Small intestine (tissue), 7 donors: ENCODE data around the gene SPOCK1. TPM values are rescaled to one million over a fixed set of nuclear protein-coding genes. Genes with fewer than 3 reads are reported as not detected.

Source experiments
- DNase-seq, 2 donors: peaks; one replicate each; pipeline versions ENCODE4 v3.0.0 to v3.0.0-alpha.2; 2013
- FAIRE-seq: peaks from 2 replicates; lab custom pipeline; 2012; peaks lifted over from hg19 to GRCh38; lab: Jason Lieb, UNC
- H3K27ac ChIP-seq, 3 donors: one replicate each; pipeline ENCODE4 v1.5.1; 2013; ENCODE audit warnings: low read length in 2 of 3, mild to moderate bottlenecking in 2 of 3, control low read depth in 1 of 3, inconsistent platforms in 1 of 3, low read depth in 1 of 3, moderate library complexity in 1 of 3
- H3K27me3 ChIP-seq, 3 donors: one replicate each; pipeline ENCODE4 v1.6.1; 2013; ENCODE audit warnings: low read length in 3 of 3, inconsistent platforms in 1 of 3; ENCODE audit not compliant: control insufficient read depth in 3 of 3, insufficient read depth in 3 of 3
- H3K36me3 ChIP-seq, 3 donors: one replicate each; pipeline ENCODE4 v1.6.1; 2013; ENCODE audit warnings: low read length in 3 of 3, inconsistent platforms in 1 of 3, low read depth in 1 of 3, mild to moderate bottlenecking in 1 of 3, moderate library complexity in 1 of 3; ENCODE audit not compliant: control insufficient read depth in 3 of 3, insufficient read depth in 2 of 3
- H3K4me1 ChIP-seq, 3 donors: one replicate each; pipeline ENCODE4 v1.6.1; 2013; ENCODE audit warnings: low read length in 2 of 3, inconsistent platforms in 1 of 3, low read depth in 1 of 3, mild to moderate bottlenecking in 1 of 3, moderate library complexity in 1 of 3; ENCODE audit not compliant: control insufficient read depth in 3 of 3, insufficient read depth in 2 of 3
- H3K4me3 ChIP-seq, 3 donors: one replicate each; pipeline ENCODE4 v1.5.1; 2013; ENCODE audit warnings: low read length in 3 of 3, control low read depth in 1 of 3, inconsistent platforms in 1 of 3, low read depth in 1 of 3, mild to moderate bottlenecking in 1 of 3, moderate library complexity in 1 of 3
- H3K9me3 ChIP-seq, 2 donors: one replicate each; pipeline ENCODE4 v1.6.1; 2013; ENCODE audit warnings: low read depth in 1 of 2, low read length in 1 of 2; ENCODE audit not compliant: control insufficient read depth in 2 of 2, insufficient read depth in 1 of 2
- WGBS, 3 donors: extraction: QIAGEN DNeasy Blood & Tissue Kit; methylation state at CpG; one replicate each; pipeline ENCODE4 v1.1.7; 2013; 5-methylcytosine and 5-hydroxymethylcytosine counted together
- polyA plus RNA-seq, 4 donors: library from polyadenylated mRNA; stranded (reverse) in 3 of 4; unstranded in 1 of 4; fragments of 200-250 nt in 3 of 4; fragments of 120-200 nt in 1 of 4; gene quantifications; one replicate each; pipeline versions ENCODE4 v1.2.1 to v1.2.3, GENCODE V29; 2013
- donor health status: healthy with polysubstance abuse.
- donor health status: control.
- donor health status: control.
- donor health status: Bipolar disorder and iron deficiency.
- donor health status: healthy.

The SPOCK1 gene
- polyA plus RNA-seq, 4 donors, result 0.22 to 1.1 (median 0.54) TPM

DNA sequence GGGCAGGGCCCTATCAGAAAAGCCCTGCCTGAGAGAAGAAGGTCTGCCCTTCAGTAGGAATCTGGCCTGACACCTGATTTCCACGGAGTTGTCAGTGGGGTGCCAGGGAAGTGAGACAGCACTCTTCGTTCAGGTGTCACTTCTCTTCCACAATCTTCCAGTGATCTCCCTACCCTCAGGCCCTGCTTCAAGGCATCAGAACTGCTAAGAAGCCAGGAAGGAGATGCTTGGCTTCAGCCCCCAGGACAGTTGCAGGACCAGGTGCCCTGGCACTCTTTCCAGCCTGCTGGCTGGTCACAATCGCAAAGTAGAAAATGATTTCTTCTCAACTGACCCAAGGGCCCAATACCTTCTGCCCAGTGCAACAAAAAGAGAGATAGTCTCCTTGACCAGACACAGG lies 50.3 kb downstream of the SPOCK1 start:
- DNase-seq, result no peak
- Histone ChIP-seq H3K36me3 (no peaks in the 10 kb centered on the region), H3K4me3 (no peak overlapping the region), H3K27me3 (no peaks in the 10 kb centered on the region), H3K27ac (no peak overlapping the region), H3K9me3 (no peaks in the 10 kb centered on the region), H3K4me1 (no peaks in the 10 kb centered on the region)
- FAIRE-seq, result no peak
- WGBS, 3 donors, result 47 to 49% (median 47%) methylated on average over 3 of the region's 3 CpGs

- FAIRE-seq (no peak), DNase-seq (no peak)
- Histone ChIP-seq H3K4me1 (no peaks in the 10 kb centered on the region), H3K27me3 (no peaks in the 10 kb centered on the region), H3K36me3 (no peaks in the 10 kb centered on the region), H3K9me3 (no peaks in the 10 kb centered on the region), H3K27ac (no peak overlapping the region), H3K4me3 (no peak overlapping the region)
- WGBS, 3 donors, result 63 to 71% (median 66%) methylated on average over 4 of the region's 4 CpGs
Observed at GRCh38 chr5:137446615-137447014, 52.5 kb downstream of the SPOCK1 start.

DNA sequence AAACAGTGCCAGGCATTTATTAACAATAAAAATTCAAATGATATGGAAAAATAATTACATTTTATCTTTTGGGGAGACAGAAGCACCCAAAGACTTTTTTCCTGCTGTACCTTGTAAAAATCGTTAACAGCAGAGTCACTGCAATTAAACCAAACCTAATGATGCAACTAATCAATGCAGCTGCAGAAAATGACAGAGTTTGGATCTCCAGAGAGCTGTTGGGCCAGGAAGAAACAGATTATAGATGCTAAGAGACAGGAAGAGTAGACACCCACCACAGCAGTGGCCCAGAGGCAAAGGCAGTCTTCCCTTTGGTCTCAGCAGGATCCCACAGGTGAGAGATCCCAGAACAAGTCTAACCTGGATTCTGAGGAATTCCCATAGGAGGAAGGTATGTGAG lies 53.0 kb downstream of the SPOCK1 start:
- FAIRE-seq, result no peak
- no peaks in the 10 kb centered on the region for H3K27me3 ChIP-seq

DNA sequence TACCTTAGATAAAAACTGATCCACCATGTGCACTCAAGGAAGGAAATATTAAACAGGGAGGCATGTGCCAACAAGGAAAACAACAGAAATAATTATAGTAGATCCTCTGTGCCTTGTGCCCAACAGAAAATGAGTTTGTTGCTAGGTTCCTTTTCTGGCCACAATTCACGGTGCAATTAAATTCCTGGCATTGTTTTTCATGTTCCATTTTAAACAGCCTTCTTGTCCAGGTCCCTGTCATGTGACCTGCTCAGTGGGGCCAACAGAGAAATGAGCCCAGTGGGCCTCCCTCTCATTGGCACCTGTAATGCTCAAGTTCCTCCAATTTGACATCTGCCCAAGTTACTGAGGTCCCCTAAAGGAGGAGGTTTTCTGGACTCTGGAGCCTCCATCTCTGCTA lies 56.5 kb downstream of the SPOCK1 start:
- Histone ChIP-seq H3K27me3 (no peaks in the 10 kb centered on the region), H3K36me3 (no peaks in the 10 kb centered on the region), H3K9me3 (no peaks in the 10 kb centered on the region), H3K4me3 (no peak overlapping the region), H3K4me1 (no peaks in the 10 kb centered on the region), H3K27ac (no peak overlapping the region)
- no peak for FAIRE-seq
- WGBS, 3 donors, result 42 to 67% (median 52%) methylated on average over 1 of the region's 1 CpG
- no peak for DNase-seq

More for the DNA sequence above, 53.0 kb downstream of the SPOCK1 start:
- Histone ChIP-seq H3K4me3 (no peak overlapping the region), H3K27ac (no peak overlapping the region), H3K9me3 (no peaks in the 10 kb centered on the region), H3K4me1 (no peaks in the 10 kb centered on the region), H3K36me3 (no peaks in the 10 kb centered on the region)
- 47 to 55% (median 54%) methylated on average over 1 of the region's 1 CpG for WGBS, 3 donors
- DNase-seq, result no peak

GRCh38 chr5:137441476-137441875 lies 57.6 kb downstream of the SPOCK1 start:
- no peak for DNase-seq
- no peak overlapping the region for H3K27ac ChIP-seq
- WGBS, 3 donors, result 81 to 97% (median 86%) methylated on average over 2 of the region's 2 CpGs
- no peaks in the 10 kb centered on the region for H3K36me3 ChIP-seq
- no peaks in the 10 kb centered on the region for H3K4me1 ChIP-seq
- H3K27me3 ChIP-seq, result no peaks in the 10 kb centered on the region
- FAIRE-seq, result no peak
- H3K9me3 ChIP-seq, result no peaks in the 10 kb centered on the region
- H3K4me3 ChIP-seq, result no peak overlapping the region

- Histone ChIP-seq H3K36me3 (no peaks in the 10 kb centered on the region), H3K27me3 (no peaks in the 10 kb centered on the region), H3K4me1 (no peaks in the 10 kb centered on the region), H3K27ac (no peak overlapping the region), H3K9me3 (no peaks in the 10 kb centered on the region), H3K4me3 (no peak overlapping the region)
- no peak for DNase-seq
- WGBS, 3 donors, result 56 to 64% (median 61%) methylated on average over 3 of the region's 3 CpGs
- FAIRE-seq, result no peak
Observed at GRCh38 chr5:137440795-137441194, 58.3 kb downstream of the SPOCK1 start.

DNA sequence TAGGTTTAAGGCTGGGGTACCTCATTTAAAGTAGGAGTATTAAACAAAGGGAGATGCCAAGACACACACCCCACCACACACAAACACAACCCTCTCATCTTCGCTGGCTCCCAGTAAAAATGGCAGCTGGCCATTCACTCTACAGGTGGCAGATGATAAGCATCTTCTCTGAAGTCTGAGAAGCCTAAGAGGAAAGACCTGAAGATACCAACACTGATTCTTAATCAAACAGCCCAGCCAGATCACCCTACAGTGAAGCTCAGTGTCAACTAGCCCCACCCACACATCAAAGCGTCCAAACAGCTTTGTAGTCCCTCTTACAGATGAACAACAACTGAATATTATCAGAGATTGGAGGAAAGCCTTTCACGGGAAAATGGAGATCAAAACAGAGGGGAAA lies 59.5 kb downstream of the SPOCK1 start:
- H3K36me3 ChIP-seq, result no peaks in the 10 kb centered on the region
- FAIRE-seq (no peak), DNase-seq (no peak)
- H3K4me1 ChIP-seq, result no peaks in the 10 kb centered on the region
- H3K9me3 ChIP-seq, result no peaks in the 10 kb centered on the region
- 28 to 42% (median 38%) methylated on average over 3 of the region's 3 CpGs for WGBS, 3 donors
- H3K4me3 ChIP-seq, result no peak overlapping the region
- no peaks in the 10 kb centered on the region for H3K27me3 ChIP-seq
- no peak overlapping the region for H3K27ac ChIP-seq

- Histone ChIP-seq H3K4me3 (no peak overlapping the region), H3K4me1 (no peaks in the 10 kb centered on the region), H3K9me3 (no peaks in the 10 kb centered on the region), H3K27ac (no peak overlapping the region), H3K36me3 (no peaks in the 10 kb centered on the region), H3K27me3 (no peaks in the 10 kb centered on the region)
- 38 to 61% (median 46%) methylated on average over 2 of the region's 2 CpGs for WGBS, 3 donors
- no peak for DNase-seq
- FAIRE-seq, result no peak
Observed at GRCh38 chr5:137438932-137439331, 60.2 kb downstream of the SPOCK1 start.

DNA sequence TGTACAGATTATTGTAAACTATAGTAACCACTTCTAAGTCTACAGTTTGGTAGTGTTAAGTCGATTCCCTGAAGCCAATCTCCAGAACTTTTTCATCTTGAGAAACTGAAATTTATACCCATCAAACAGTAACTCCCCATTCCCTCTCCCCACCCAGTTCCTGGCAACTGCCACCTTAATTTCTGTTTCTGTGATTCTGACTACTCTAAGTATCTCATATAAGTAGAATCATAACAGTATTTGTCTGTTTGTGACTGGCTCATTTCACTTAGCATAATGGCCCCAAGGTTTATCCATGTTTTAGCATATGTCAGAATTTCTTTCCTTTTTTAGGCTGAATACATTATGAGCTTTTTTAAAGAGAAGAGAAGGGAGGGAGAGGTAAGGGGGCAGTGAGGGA lies 61.4 kb downstream of the SPOCK1 start:
- Histone ChIP-seq H3K9me3 (no peaks in the 10 kb centered on the region), H3K4me3 (no peak overlapping the region), H3K4me1 (no peaks in the 10 kb centered on the region), H3K27ac (no peak overlapping the region), H3K27me3 (no peaks in the 10 kb centered on the region), H3K36me3 (no peaks in the 10 kb centered on the region)
- no peak for FAIRE-seq
- no peak for DNase-seq
- WGBS, 3 donors, result 16 to 43% (median 24%) methylated on average over 1 of the region's 1 CpG
